Large intestine (tissue), 3 donors: ENCODE measurements around the gene EXOC4. TPM values are rescaled to one million over a fixed set of nuclear protein-coding genes. Genes with fewer than 3 reads are reported as not detected.

Experiments used
- DNase-seq, 2 donors: peaks; one replicate each; pipeline versions ENCODE4 v3.0.0 to v3.0.0-alpha.2; 2013
- H3K27ac ChIP-seq: one replicate; pipeline ENCODE4 v1.5.1; 2013; ENCODE audit warnings: low read length
- H3K27me3 ChIP-seq: 2 replicates; pipeline ENCODE4 v1.6.1; 2013; ENCODE audit warnings: low read length; ENCODE audit not compliant: control insufficient read depth, insufficient read depth
- H3K36me3 ChIP-seq: 2 replicates; pipeline ENCODE4 v1.6.1; 2013; ENCODE audit warnings: low read length; ENCODE audit not compliant: control insufficient read depth, insufficient read depth
- H3K4me1 ChIP-seq: one replicate; pipeline ENCODE4 v1.6.1; 2013; ENCODE audit warnings: low read length; ENCODE audit not compliant: control insufficient read depth, insufficient read depth
- H3K4me3 ChIP-seq: one replicate; pipeline ENCODE4 v1.5.1; 2013; ENCODE audit warnings: low read length
- H3K9me3 ChIP-seq: one replicate; pipeline ENCODE4 v1.6.1; 2013; ENCODE audit warnings: mild to moderate bottlenecking, low read depth, low read length, moderate library complexity; ENCODE audit not compliant: control insufficient read depth
- WGBS: methylation state at CpG from one replicate; pipeline ENCODE4 v1.1.5; 2013; ENCODE audit warnings: low lambda C conversion rate; ENCODE audit not compliant: insufficient coverage; 5-methylcytosine and 5-hydroxymethylcytosine counted together
- polyA plus RNA-seq: library from polyadenylated mRNA; unstranded; fragments of 120-200 nt; gene quantifications from one replicate; pipeline ENCODE4 v1.2.1, GENCODE V29; 2013

The EXOC4 gene
- polyA plus RNA-seq, 1 donor: 45.4 TPM

- no peak overlapping the region for H3K27ac ChIP-seq
- H3K9me3 ChIP-seq: no peaks in the 10 kb centered on the region
- no peak overlapping the region for H3K4me3 ChIP-seq
- DNase-seq: no peak
- H3K4me1 ChIP-seq: no peaks in the 10 kb centered on the region
- H3K27me3 ChIP-seq: no peaks in the 10 kb centered on the region
- peaks cover 21% of the 10 kb centered on the region for H3K36me3 ChIP-seq
- 89% methylated on average over 4 of the region's 6 CpGs for WGBS
These were observed 40.7 kb downstream of the EXOC4 start for GRCh38 chr7:133293384-133294160.

GRCh38 chr7:133294234-133294633, 41.4 kb downstream of the EXOC4 start:
- Histone ChIP-seq H3K4me3 (no peak overlapping the region), H3K27me3 (no peaks in the 10 kb centered on the region), H3K9me3 (no peaks in the 10 kb centered on the region), H3K36me3 (peaks cover 15% of the 10 kb centered on the region), H3K27ac (no peak overlapping the region), H3K4me1 (no peaks in the 10 kb centered on the region)
- no peak for DNase-seq

- Histone ChIP-seq H3K27ac (no peak overlapping the region), H3K9me3 (no peaks in the 10 kb centered on the region), H3K4me3 (no peak overlapping the region), H3K36me3 (peaks cover 8% of the 10 kb centered on the region), H3K27me3 (no peaks in the 10 kb centered on the region), H3K4me1 (no peaks in the 10 kb centered on the region)
- no peak for DNase-seq
- WGBS: 100% methylated on average over 1 of the region's 3 CpGs
These were observed 42.6 kb downstream of the EXOC4 start for GRCh38 chr7:133295484-133295883.

- H3K4me3 ChIP-seq: no peak overlapping the region
- no peak overlapping the region for H3K27ac ChIP-seq
- no peaks in the 10 kb centered on the region for H3K27me3 ChIP-seq
- no peaks in the 10 kb centered on the region for H3K36me3 ChIP-seq
- no CpG with 5 or more reads among the region's 1 CpG for WGBS
- no peaks in the 10 kb centered on the region for H3K9me3 ChIP-seq
- no peak for DNase-seq
- no peaks in the 10 kb centered on the region for H3K4me1 ChIP-seq
These were observed 44.2 kb downstream of the EXOC4 start for GRCh38 chr7:133297093-133297492.

- WGBS: 88% methylated on average over 1 of the region's 5 CpGs
- H3K4me1 ChIP-seq: no peaks in the 10 kb centered on the region
- DNase-seq: no peak
- H3K27ac ChIP-seq: no peak overlapping the region
- H3K9me3 ChIP-seq: no peaks in the 10 kb centered on the region
- no peaks in the 10 kb centered on the region for H3K27me3 ChIP-seq
- no peak overlapping the region for H3K4me3 ChIP-seq
- H3K36me3 ChIP-seq: no peaks in the 10 kb centered on the region
These were observed 45.2 kb downstream of the EXOC4 start for GRCh38 chr7:133298080-133298479.

GRCh38 chr7:133299676-133300075, 46.8 kb downstream of the EXOC4 start:
- no CpG with 5 or more reads among the region's 1 CpG for WGBS
- Histone ChIP-seq H3K36me3 (no peaks in the 10 kb centered on the region), H3K9me3 (no peaks in the 10 kb centered on the region), H3K27ac (no peak overlapping the region), H3K27me3 (no peaks in the 10 kb centered on the region), H3K4me1 (no peaks in the 10 kb centered on the region), H3K4me3 (no peak overlapping the region)
- DNase-seq: no peak

GRCh38 chr7:133300088-133300487, 47.2 kb downstream of the EXOC4 start:
- Histone ChIP-seq H3K27me3 (no peaks in the 10 kb centered on the region), H3K27ac (no peak overlapping the region), H3K4me3 (no peak overlapping the region), H3K4me1 (no peaks in the 10 kb centered on the region), H3K9me3 (no peaks in the 10 kb centered on the region), H3K36me3 (no peaks in the 10 kb centered on the region)
- DNase-seq: no peak
- WGBS: 60% methylated on average over 1 of the region's 2 CpGs

- no peak overlapping the region for H3K4me3 ChIP-seq
- H3K36me3 ChIP-seq: peaks cover 2% of the 10 kb centered on the region
- H3K4me1 ChIP-seq: no peaks in the 10 kb centered on the region
- no peak for DNase-seq
- no peak overlapping the region for H3K27ac ChIP-seq
- no peaks in the 10 kb centered on the region for H3K27me3 ChIP-seq
- H3K9me3 ChIP-seq: no peaks in the 10 kb centered on the region
- WGBS: 100% methylated on average over 1 of the region's 5 CpGs
These were observed 47.9 kb downstream of the EXOC4 start for GRCh38 chr7:133300811-133301210.

- no peak overlapping the region for H3K4me3 ChIP-seq
- 44% methylated on average over 1 of the region's 2 CpGs for whole genome bisulfite sequencing
- no peak for DNase-seq
- no peak overlapping the region for H3K27ac ChIP-seq
- H3K36me3 ChIP-seq: peaks cover 6% of the 10 kb centered on the region
- no peaks in the 10 kb centered on the region for H3K9me3 ChIP-seq
- H3K27me3 ChIP-seq: no peaks in the 10 kb centered on the region
- H3K4me1 ChIP-seq: no peaks in the 10 kb centered on the region
These were observed 48.6 kb downstream of the EXOC4 start for GRCh38 chr7:133301444-133301843.

GRCh38 chr7:133303372-133303771, 50.5 kb downstream of the EXOC4 start:
- Histone ChIP-seq H3K36me3 (peaks cover 22% of the 10 kb centered on the region), H3K27me3 (no peaks in the 10 kb centered on the region), H3K27ac (no peak overlapping the region), H3K4me1 (no peaks in the 10 kb centered on the region), H3K4me3 (no peak overlapping the region), H3K9me3 (no peaks in the 10 kb centered on the region)
- no CpG with 5 or more reads among the region's 1 CpG for WGBS
- no peak for DNase-seq

- no peaks in the 10 kb centered on the region for H3K4me1 ChIP-seq
- H3K9me3 ChIP-seq: no peaks in the 10 kb centered on the region
- no peak overlapping the region for H3K4me3 ChIP-seq
- no peaks in the 10 kb centered on the region for H3K27me3 ChIP-seq
- no peak overlapping the region for H3K27ac ChIP-seq
- WGBS: 100% methylated on average over 1 of the region's 2 CpGs
- DNase-seq: no peak
- peaks cover 25% of the 10 kb centered on the region for H3K36me3 ChIP-seq
These were observed 51.1 kb downstream of the EXOC4 start for GRCh38 chr7:133303931-133304330.
